SK-N-SH (cell line): ENCODE measurements around the gene MAP3K12. TPM values are rescaled to one million over a fixed set of nuclear protein-coding genes. Genes with fewer than 3 reads are reported as not detected.

Source experiments
- CTCF ChIA-PET: fragments of 300-600, 350-600 bp; formaldehyde crosslinking; extraction: SDS; loops from one replicate; lab custom pipeline; 2021; lab: Yijun Ruan, JAX
- POLR2A ChIA-PET: fragments of 350-600 bp; sonication (Branson Sonifier 250); formaldehyde crosslinking; extraction: SDS; loops from one replicate; lab custom pipeline; 2020; ENCODE audit warnings: antibody characterized with exemption, inconsistent platforms; lab: Yijun Ruan, JAX
- DNase-seq: peaks from one replicate; pipeline ENCODE4 v3.0.0; 2012
- H2AFZ ChIP-seq: fragments of 200-600 bp; sonication (generic); 2 replicates; pipeline ENCODE4 v1.8.1; 2016; ENCODE audit warnings: antibody characterized with exemption, mild to moderate bottlenecking, low read depth
- H3F3A ChIP-seq: fragments of 200-600 bp; sonication (generic); replicated peaks from 2 replicates; pipeline ENCODE3; 2016; ENCODE audit warnings: antibody characterized with exemption, mild to moderate bottlenecking; ENCODE audit not compliant: insufficient read depth
- H3K27ac ChIP-seq, 2 experiments: fragments of 200-500 bp in 1 of 2; fragments of 200-600 bp in 1 of 2; sonication (Bioruptor generic) in 1 of 2; sonication (generic), shearing (Covaris generic) in 1 of 2; 2 replicates each; pipeline versions ENCODE4 v1.5.1 to v1.6.1; 2014 to 2016; ENCODE audit warnings: low read depth in 2 of 2, inconsistent platforms in 1 of 2, low read length in 1 of 2, mild to moderate bottlenecking in 1 of 2, mixed read lengths in 1 of 2
- H3K27me3 ChIP-seq: fragments of 200-600 bp; sonication (generic), shearing (Covaris generic); 2 replicates; pipeline ENCODE4 v1.6.1; 2016; ENCODE audit warnings: mixed run types; ENCODE audit not compliant: insufficient read depth
- H3K36me3 ChIP-seq, 2 experiments: fragments of 200-500 bp in 1 of 2; fragments of 200-600 bp in 1 of 2; sonication (Bioruptor generic) in 1 of 2; sonication (generic) in 1 of 2; replicated peaks in 1 of 2; 2 replicates each; pipeline versions ENCODE3 to v1.5.1; 2014 to 2016; ENCODE audit warnings: low read length in 1 of 2, mild to moderate bottlenecking in 1 of 2; ENCODE audit not compliant: insufficient read depth in 2 of 2, control insufficient read depth in 1 of 2
- H3K4me1 ChIP-seq, 2 experiments: fragments of 200-500 bp in 1 of 2; fragments of 200-600 bp in 1 of 2; sonication (Bioruptor generic) in 1 of 2; sonication (generic), shearing (Covaris generic) in 1 of 2; 2 replicates each; pipeline versions ENCODE4 v1.5.1 to v1.6.1; 2014 to 2016; ENCODE audit warnings: low read depth in 1 of 2, low read length in 1 of 2, mixed run types in 1 of 2; ENCODE audit not compliant: insufficient read depth in 2 of 2, control insufficient read depth in 1 of 2
- H3K4me2 ChIP-seq: fragments of 200-600 bp; sonication (generic), shearing (Covaris generic); 2 replicates; pipeline ENCODE4 v1.6.1; 2017; ENCODE audit warnings: mixed run types
- H3K4me3 ChIP-seq, 2 experiments: fragments of 200-500 bp in 1 of 2; fragments of 200-600 bp in 1 of 2; sonication (Bioruptor generic) in 1 of 2; sonication (generic), shearing (Covaris generic) in 1 of 2; 2 replicates each; pipeline versions ENCODE4 v1.5.1 to v1.8.1; 2014 to 2016; ENCODE audit warnings: low read depth in 2 of 2, inconsistent platforms in 1 of 2, low read length in 1 of 2, mild to moderate bottlenecking in 1 of 2, mixed read lengths in 1 of 2, moderate library complexity in 1 of 2
- H3K79me2 ChIP-seq: fragments of 200-600 bp; sonication (generic); 2 replicates; pipeline ENCODE4 v1.8.1; 2017; ENCODE audit warnings: mild to moderate bottlenecking; ENCODE audit not compliant: insufficient read depth
- H3K9ac ChIP-seq: fragments of 200-600 bp; sonication (generic); 2 replicates; pipeline ENCODE4 v1.6.1; 2017; ENCODE audit warnings: mixed run types
- H3K9me2 ChIP-seq: fragments of 200-600 bp; sonication (generic); 2 replicates; pipeline ENCODE4 v1.6.1; 2017; ENCODE audit warnings: mixed run types
- H3K9me3 ChIP-seq: fragments of 200-600 bp; sonication (generic); 2 replicates; pipeline ENCODE4 v1.6.1; 2017; ENCODE audit warnings: mixed run types, mild to moderate bottlenecking, moderate library complexity
- H4K20me1 ChIP-seq: fragments of 200-600 bp; sonication (generic); 2 replicates; pipeline ENCODE4 v1.6.1; 2017; ENCODE audit warnings: mild to moderate bottlenecking, mixed run types; ENCODE audit not compliant: insufficient read depth
- CHD2 ChIP-seq: fragments of 150-350 bp; IDR thresholded peaks from 2 replicates; pipeline ENCODE4 v1.6.1; 2018; ENCODE audit warnings: low read length; ENCODE audit not compliant: partially characterized antibody
- ELF1 ChIP-seq: IDR thresholded peaks from 2 replicates; pipeline ENCODE4 v1.4.0; 2012
- EP300 ChIP-seq, 2 experiments: IDR thresholded peaks; 2 replicates each; pipeline versions ENCODE4 v1.4.0 to v1.6.1; 2012; ENCODE audit warnings: borderline replicate concordance in 1 of 2, low read depth in 1 of 2, low read length in 1 of 2
- FOSL2 ChIP-seq: IDR thresholded peaks from 2 replicates; pipeline ENCODE4 v1.4.0; 2012; ENCODE audit warnings: low read depth, mild to moderate bottlenecking, moderate library complexity, borderline replicate concordance
- FOXJ3 ChIP-seq: sonication (generic); formaldehyde crosslinking; IDR thresholded peaks from 2 replicates; pipeline ENCODE4 v1.5.1; 2020; ENCODE audit warnings: mild to moderate bottlenecking, missing genetic modification reagents
- FOXM1 ChIP-seq: IDR thresholded peaks from 2 replicates; pipeline ENCODE4 v1.4.0; 2012; ENCODE audit warnings: low read depth, mild to moderate bottlenecking
- GABPA ChIP-seq: IDR thresholded peaks from 2 replicates; pipeline ENCODE4 v1.4.0; 2012; ENCODE audit warnings: low read depth, mild to moderate bottlenecking
- GATA2 ChIP-seq: sonication (generic); formaldehyde crosslinking; IDR thresholded peaks from 2 replicates; pipeline ENCODE4 v1.5.0; 2020; ENCODE audit warnings: mild to moderate bottlenecking, missing genetic modification reagents
- IRF3 ChIP-seq: fragments of 150-350 bp; IDR thresholded peaks from 2 replicates; pipeline ENCODE4 v1.6.1; 2016; ENCODE audit warnings: mild to moderate bottlenecking, low read depth, low read length
- MAX ChIP-seq: IDR thresholded peaks from 2 replicates; pipeline ENCODE4 v1.4.0; 2012; ENCODE audit warnings: low read depth
- MXI1 ChIP-seq: IDR thresholded peaks from 2 replicates; pipeline ENCODE4 v1.6.1; 2012; ENCODE audit warnings: mild to moderate bottlenecking, low read depth, low read length, improper control_type of control experiment
- NRF1 ChIP-seq: IDR thresholded peaks from 2 replicates; pipeline ENCODE4 v1.6.1; 2012; ENCODE audit warnings: low read depth, mild to moderate bottlenecking, low read length
- POLR2AphosphoS5 ChIP-seq: IDR thresholded peaks from 2 replicates; pipeline ENCODE4 v1.6.1; 2012; ENCODE audit warnings: low read depth, low read length
- RFX5 ChIP-seq: IDR thresholded peaks from 2 replicates; pipeline ENCODE4 v1.6.1; 2012; ENCODE audit warnings: mild to moderate bottlenecking, improper control_type of control experiment, low read length
- RXRA ChIP-seq: IDR thresholded peaks from 2 replicates; pipeline ENCODE4 v1.4.0; 2012; ENCODE audit warnings: low read depth, mild to moderate bottlenecking, borderline replicate concordance
- SIN3A ChIP-seq: IDR thresholded peaks from 2 replicates; pipeline ENCODE4 v1.6.1; 2012; ENCODE audit warnings: low read depth, mild to moderate bottlenecking, low read length, moderate library complexity, borderline replicate concordance
- TAF1 ChIP-seq: IDR thresholded peaks from 2 replicates; pipeline ENCODE4 v1.6.1; 2012; ENCODE audit warnings: low read depth, mild to moderate bottlenecking, low read length, moderate library complexity, borderline replicate concordance
- TCF12 ChIP-seq: IDR thresholded peaks from 2 replicates; pipeline ENCODE4 v1.4.0; 2012
- YY1 ChIP-seq: IDR thresholded peaks from 2 replicates; pipeline ENCODE4 v1.4.0; 2012; ENCODE audit warnings: low read depth, mild to moderate bottlenecking
- ZBTB33 ChIP-seq: IDR thresholded peaks from 2 replicates; pipeline ENCODE4 v1.4.0; 2012; ENCODE audit warnings: low read depth, borderline replicate concordance
- WGBS: methylation state at CpG from one replicate; pipeline ENCODE4 v1.1.6; 2017; ENCODE audit warnings: low lambda C conversion rate; 5-methylcytosine and 5-hydroxymethylcytosine counted together
- polyA plus RNA-seq, 3 experiments: library from polyadenylated mRNA; depleted of rRNA; stranded (reverse); fragments of >200 nt; gene quantifications; 2 replicates each; pipeline ENCODE4 v1.2.3, GENCODE V29; 2012
- TF ChIP-seq, protein P1 (sequence below): fragments of 200-600 bp; sonication (generic); IDR thresholded peaks from 2 replicates; pipeline ENCODE4 v1.6.1; 2017; ENCODE audit warnings: antibody characterized with exemption, mild to moderate bottlenecking, moderate library complexity
- TF ChIP-seq, protein P2 (sequence below): IDR thresholded peaks from 2 replicates; pipeline ENCODE4 v1.6.1; 2012; ENCODE audit warnings: mild to moderate bottlenecking, low read depth, low read length, moderate library complexity
- TF ChIP-seq, protein P3 (sequence below): IDR thresholded peaks from 2 replicates; pipeline ENCODE4; 2012

MAP3K12 gene
- polyA plus RNA-seq, 1 of the 3 experiments (the other 2 are of a cell fraction) = 57.6 TPM

- H3K9me3 ChIP-seq = no peaks in the 10 kb centered on the region
- peaks cover 33 to 38% of the 10 kb centered on the region in 2 experiments for H3K36me3 ChIP-seq
- H3K27ac ChIP-seq = peak within 1 kb of the TSS; percentile 95 to 96
- peaks cover 45% of the 10 kb centered on the region for H3K79me2 ChIP-seq
- TF ChIP-seq RFX5 (no peak; the same call in 1 of the 2 replicates), NRF1 (peak; percentile 58), FOSL2 (no peak), YY1 (peak; percentile 79; the same call in 1 of the 2 replicates), EP300 (IDR thresholded peaks at IDR 0.05; ENCODE audit: borderline replicate concordance in 1 of 2, low read depth in 1 of 2, low read length in 1 of 2) (0 out of 4 replicates have a peak, but pooled peaks have one; percentile 4 to 17), MXI1 (peak; percentile 49; the same call in 1 of the 2 replicates), IRF3 (no peak), RXRA (no peak), GABPA (peak; percentile 91), GATA2 (CRISPR knock-in tag) (peak; percentile 71), TAF1 (peak; percentile 86; the same call in 1 of the 2 replicates), POLR2AphosphoS5 (peak; percentile 74), MAX (peak; percentile 83), SIN3A (peak; percentile 93; the same call in 1 of the 2 replicates), TCF12 (peak; percentile 58; the same call in 1 of the 2 replicates), CHD2 (peak; percentile 91), ZBTB33 (no peak; the same call in 1 of the 2 replicates), FOXJ3 (CRISPR knock-in tag) (peak; percentile 40; the same call in 1 of the 2 replicates), FOXM1 (0 out of 2 replicates have a peak, but pooled peaks have one; percentile 5), ELF1 (peak; percentile 81)
- TF ChIP-seq, protein P1, sequence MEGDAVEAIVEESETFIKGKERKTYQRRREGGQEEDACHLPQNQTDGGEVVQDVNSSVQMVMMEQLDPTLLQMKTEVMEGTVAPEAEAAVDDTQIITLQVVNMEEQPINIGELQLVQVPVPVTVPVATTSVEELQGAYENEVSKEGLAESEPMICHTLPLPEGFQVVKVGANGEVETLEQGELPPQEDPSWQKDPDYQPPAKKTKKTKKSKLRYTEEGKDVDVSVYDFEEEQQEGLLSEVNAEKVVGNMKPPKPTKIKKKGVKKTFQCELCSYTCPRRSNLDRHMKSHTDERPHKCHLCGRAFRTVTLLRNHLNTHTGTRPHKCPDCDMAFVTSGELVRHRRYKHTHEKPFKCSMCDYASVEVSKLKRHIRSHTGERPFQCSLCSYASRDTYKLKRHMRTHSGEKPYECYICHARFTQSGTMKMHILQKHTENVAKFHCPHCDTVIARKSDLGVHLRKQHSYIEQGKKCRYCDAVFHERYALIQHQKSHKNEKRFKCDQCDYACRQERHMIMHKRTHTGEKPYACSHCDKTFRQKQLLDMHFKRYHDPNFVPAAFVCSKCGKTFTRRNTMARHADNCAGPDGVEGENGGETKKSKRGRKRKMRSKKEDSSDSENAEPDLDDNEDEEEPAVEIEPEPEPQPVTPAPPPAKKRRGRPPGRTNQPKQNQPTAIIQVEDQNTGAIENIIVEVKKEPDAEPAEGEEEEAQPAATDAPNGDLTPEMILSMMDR = peak; percentile 85
- TF ChIP-seq, protein P2, sequence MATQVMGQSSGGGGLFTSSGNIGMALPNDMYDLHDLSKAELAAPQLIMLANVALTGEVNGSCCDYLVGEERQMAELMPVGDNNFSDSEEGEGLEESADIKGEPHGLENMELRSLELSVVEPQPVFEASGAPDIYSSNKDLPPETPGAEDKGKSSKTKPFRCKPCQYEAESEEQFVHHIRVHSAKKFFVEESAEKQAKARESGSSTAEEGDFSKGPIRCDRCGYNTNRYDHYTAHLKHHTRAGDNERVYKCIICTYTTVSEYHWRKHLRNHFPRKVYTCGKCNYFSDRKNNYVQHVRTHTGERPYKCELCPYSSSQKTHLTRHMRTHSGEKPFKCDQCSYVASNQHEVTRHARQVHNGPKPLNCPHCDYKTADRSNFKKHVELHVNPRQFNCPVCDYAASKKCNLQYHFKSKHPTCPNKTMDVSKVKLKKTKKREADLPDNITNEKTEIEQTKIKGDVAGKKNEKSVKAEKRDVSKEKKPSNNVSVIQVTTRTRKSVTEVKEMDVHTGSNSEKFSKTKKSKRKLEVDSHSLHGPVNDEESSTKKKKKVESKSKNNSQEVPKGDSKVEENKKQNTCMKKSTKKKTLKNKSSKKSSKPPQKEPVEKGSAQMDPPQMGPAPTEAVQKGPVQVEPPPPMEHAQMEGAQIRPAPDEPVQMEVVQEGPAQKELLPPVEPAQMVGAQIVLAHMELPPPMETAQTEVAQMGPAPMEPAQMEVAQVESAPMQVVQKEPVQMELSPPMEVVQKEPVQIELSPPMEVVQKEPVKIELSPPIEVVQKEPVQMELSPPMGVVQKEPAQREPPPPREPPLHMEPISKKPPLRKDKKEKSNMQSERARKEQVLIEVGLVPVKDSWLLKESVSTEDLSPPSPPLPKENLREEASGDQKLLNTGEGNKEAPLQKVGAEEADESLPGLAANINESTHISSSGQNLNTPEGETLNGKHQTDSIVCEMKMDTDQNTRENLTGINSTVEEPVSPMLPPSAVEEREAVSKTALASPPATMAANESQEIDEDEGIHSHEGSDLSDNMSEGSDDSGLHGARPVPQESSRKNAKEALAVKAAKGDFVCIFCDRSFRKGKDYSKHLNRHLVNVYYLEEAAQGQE = no peak
- TF ChIP-seq, protein P3, sequence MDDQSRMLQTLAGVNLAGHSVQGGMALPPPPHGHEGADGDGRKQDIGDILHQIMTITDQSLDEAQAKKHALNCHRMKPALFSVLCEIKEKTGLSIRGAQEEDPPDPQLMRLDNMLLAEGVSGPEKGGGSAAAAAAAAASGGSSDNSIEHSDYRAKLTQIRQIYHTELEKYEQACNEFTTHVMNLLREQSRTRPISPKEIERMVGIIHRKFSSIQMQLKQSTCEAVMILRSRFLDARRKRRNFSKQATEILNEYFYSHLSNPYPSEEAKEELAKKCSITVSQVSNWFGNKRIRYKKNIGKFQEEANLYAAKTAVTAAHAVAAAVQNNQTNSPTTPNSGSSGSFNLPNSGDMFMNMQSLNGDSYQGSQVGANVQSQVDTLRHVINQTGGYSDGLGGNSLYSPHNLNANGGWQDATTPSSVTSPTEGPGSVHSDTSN = peak; percentile 44; the same call in 1 of the 2 replicates
- H3K9me2 ChIP-seq = no peaks in the 10 kb centered on the region
- H4K20me1 ChIP-seq = peaks cover 42% of the 10 kb centered on the region
- H3K4me2 ChIP-seq = peak within 1 kb of the TSS; percentile 88
- peaks cover 10 to 13% of the 10 kb centered on the region in 2 experiments; a peak in 3 of 4 replicates for H3K4me1 ChIP-seq
- H3K27me3 ChIP-seq = no peaks in the 10 kb centered on the region
- H3K4me3 ChIP-seq = peak within 1 kb of the TSS; percentile 68 to 83
- peak within 1 kb of the TSS; percentile 99 for H3K9ac ChIP-seq
- CTCF ChIA-PET = interaction anchor here (0.6 to 2.0 kb wide), 13 partner anchors 11 to 751 kb away, joined by 3 to 13 read pairs (median 6); partner anchors contain the start of genes AAAS, MAP3K12 and PRR13
- WGBS = 0% methylated on average over 15 of the region's 32 CpGs
- DNase-seq = peak; percentile 96
- POLR2A ChIA-PET = interaction anchor here (1.0 to 1.5 kb wide), 2 partner anchors 49 to 107 kb away, joined by 3 to 5 read pairs; partner anchors contain the start of gene TARBP2
- peak within 1 kb of the TSS; percentile 80 for H2AFZ ChIP-seq
- H3F3A ChIP-seq = peaks cover 14% of the 10 kb centered on the region
Observed at GRCh38 chr12:53451661-53452158, 47.5 kb downstream of the MAP3K12 start, which contains the start of gene PCBP2. PCBP2 (plus strand) TSS chr12:53452102; CDS start chr12:53454801, 2,699 bp downstream.
